ENCODE results near the gene PARD3.

Gene PARD3

GRCh38 chr10:34638406-34639054 is 176.6 kb downstream of the PARD3 start:
- H3K4me3 ChIP-seq (ENCODE audit: low read depth, low read length): no peak overlapping the region
- TF ChIP-seq, protein P1, sequence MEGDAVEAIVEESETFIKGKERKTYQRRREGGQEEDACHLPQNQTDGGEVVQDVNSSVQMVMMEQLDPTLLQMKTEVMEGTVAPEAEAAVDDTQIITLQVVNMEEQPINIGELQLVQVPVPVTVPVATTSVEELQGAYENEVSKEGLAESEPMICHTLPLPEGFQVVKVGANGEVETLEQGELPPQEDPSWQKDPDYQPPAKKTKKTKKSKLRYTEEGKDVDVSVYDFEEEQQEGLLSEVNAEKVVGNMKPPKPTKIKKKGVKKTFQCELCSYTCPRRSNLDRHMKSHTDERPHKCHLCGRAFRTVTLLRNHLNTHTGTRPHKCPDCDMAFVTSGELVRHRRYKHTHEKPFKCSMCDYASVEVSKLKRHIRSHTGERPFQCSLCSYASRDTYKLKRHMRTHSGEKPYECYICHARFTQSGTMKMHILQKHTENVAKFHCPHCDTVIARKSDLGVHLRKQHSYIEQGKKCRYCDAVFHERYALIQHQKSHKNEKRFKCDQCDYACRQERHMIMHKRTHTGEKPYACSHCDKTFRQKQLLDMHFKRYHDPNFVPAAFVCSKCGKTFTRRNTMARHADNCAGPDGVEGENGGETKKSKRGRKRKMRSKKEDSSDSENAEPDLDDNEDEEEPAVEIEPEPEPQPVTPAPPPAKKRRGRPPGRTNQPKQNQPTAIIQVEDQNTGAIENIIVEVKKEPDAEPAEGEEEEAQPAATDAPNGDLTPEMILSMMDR (IDR thresholded peaks at IDR 0.05; ENCODE audit: control insufficient read depth, extremely low read depth, insufficient read depth): peak; percentile 92
- peak; percentile 56 for DNase-seq (ENCODE audit: low read depth)

GRCh38 chr10:34637418-34637911 is 177.6 kb downstream of the PARD3 start:
- no peak overlapping the region for H3K4me3 ChIP-seq (ENCODE audit: low read depth, low read length)
- TF ChIP-seq, protein P1 (IDR thresholded peaks at IDR 0.05; ENCODE audit: control insufficient read depth, extremely low read depth, insufficient read depth): peak; percentile 97
- no peak for DNase-seq (ENCODE audit: low read depth)

DNA sequence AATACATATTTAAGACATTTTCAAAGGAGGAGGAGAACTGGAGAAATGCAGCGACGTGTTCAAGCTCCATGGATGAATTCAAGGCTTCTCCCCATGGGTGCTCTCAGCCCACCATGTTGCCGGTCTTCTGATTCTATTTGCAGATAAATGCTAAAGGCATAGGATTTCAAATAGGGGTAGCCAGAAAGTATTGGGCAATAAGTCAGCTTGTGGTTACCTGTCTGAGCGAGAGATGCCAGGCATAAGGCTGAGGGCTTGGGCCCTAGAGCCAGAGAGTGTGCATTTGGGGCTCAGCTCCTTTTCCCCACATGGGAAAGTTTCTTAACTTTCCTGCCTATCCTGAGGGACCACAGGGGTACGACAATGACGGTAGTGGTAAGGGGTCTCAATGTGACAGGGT is 180.0 kb downstream of the PARD3 start:
- no peak for DNase-seq (ENCODE audit: low read depth)
- no peak overlapping the region for H3K4me3 ChIP-seq (ENCODE audit: low read depth, low read length)
- TF ChIP-seq, protein P1 (IDR thresholded peaks at IDR 0.05; ENCODE audit: control insufficient read depth, extremely low read depth, insufficient read depth): no peak

DNA sequence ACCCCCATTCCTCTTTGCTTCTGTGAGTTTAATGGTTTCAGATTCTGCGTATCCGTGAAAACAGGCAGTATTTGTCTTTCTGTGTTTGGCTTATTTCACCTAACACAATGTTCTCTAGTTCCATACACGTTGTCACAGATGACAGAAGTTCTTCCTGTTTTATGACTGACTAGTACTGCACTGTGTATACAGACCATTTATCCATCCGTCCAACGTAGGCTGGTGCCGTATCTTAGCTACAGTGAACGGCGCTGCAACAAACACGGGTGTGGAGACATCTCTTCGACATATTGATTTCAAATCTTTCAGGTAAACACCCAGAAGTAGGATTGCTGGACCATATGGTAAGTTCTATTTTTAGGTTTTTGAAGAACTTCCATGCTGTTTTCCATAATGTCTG is 181.7 kb downstream of the PARD3 start:
- no peak for DNase-seq (ENCODE audit: low read depth)
- TF ChIP-seq, protein P1 (IDR thresholded peaks at IDR 0.05; ENCODE audit: control insufficient read depth, extremely low read depth, insufficient read depth): no peak

GRCh38 chr10:34629084-34629483 is 186.0 kb downstream of the PARD3 start:
- H3K4me3 ChIP-seq (ENCODE audit: low read depth, low read length): no peak overlapping the region
- DNase-seq (ENCODE audit: low read depth): no peak
- TF ChIP-seq, protein P1 (IDR thresholded peaks at IDR 0.05; ENCODE audit: control insufficient read depth, extremely low read depth, insufficient read depth): no peak

More for the DNA sequence above, 181.7 kb downstream of the PARD3 start:
- H3K4me3 ChIP-seq (ENCODE audit: low read depth, low read length): no peak overlapping the region

GRCh38 chr10:34628174-34628796 is 186.8 kb downstream of the PARD3 start:
- no peak overlapping the region for H3K4me3 ChIP-seq (ENCODE audit: low read depth, low read length)
- TF ChIP-seq, protein P1 (IDR thresholded peaks at IDR 0.05; ENCODE audit: control insufficient read depth, extremely low read depth, insufficient read depth): no peak
- no peak for DNase-seq (ENCODE audit: low read depth)
